C1 segment of cervical spinal cord (tissue), 14 donors: ENCODE measurements around the gene SUGCT.

Source experiments
- DNase-seq, 14 donors: peaks; one replicate each; lab custom pipeline; 2025; lab: John Stamatoyannopoulos, UW

The SUGCT gene

DNA sequence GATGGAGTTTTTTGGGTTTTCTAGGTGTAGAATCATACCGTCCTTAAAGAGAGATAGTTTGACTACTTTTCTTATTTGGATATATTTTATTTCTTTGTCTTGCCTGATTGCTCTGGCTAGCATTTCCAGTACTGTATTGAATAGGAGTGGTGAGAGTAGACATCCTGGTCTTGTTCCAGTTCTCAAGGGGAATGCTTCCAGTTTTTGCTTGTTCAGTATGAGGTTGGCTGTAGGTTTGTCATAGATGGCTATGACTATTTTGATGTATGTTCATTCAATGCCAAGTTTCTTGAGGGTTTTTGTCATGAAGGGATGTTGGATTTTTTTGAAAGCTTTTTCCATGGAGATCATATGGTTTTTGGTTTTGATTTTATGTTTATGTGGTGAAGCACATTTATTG, 676.9 kb downstream of the SUGCT start:
- DNase-seq = no peak

DNA sequence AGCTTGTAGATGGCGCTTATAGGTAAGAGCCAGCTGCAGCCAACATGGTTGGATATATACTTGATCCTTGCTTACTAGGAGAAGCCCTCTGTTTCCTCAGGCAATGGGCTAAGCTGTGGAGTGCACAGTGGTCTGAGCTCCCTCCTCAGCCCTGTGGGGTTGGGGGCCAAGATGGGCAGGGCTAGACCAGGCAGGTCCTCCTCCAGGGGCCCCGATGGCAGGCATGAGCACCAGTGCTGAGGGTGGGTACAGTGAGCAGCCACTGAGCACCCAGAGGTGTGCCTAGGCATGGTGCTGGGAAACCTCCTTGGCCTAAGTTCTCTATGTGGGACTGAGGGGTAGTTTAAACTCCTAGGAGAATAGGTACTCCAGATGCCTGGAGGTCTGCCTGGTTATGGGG, 680.2 kb downstream of the SUGCT start:
- DNase-seq = no peak

DNA sequence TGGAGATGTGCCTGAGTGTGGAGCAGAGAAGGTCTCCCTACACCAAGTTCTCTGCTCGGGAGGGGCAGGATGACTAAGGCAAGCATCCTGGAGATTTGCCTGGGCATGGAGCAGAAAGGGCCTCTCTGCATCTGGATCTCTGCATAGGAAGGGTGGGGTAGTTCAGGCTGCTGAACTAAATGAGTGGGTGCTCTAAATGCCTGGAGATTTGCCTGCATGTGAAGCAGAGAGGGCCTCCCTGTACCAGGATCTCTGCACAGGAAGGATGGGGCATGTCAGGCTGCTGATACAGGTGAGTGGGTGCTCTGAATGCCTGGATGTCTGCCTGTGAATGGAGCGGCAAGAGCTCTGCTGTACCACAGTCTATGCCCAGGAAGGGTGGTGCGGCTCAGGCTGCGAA, 680.7 kb downstream of the SUGCT start:
- DNase-seq = no peak

GRCh38 chr7:40822861-40823260, 688.1 kb downstream of the SUGCT start:
- no peak for DNase-seq

GRCh38 chr7:40824461-40824860, 689.7 kb downstream of the SUGCT start:
- no peak for DNase-seq

- no peak for DNase-seq
Measured at GRCh38 chr7:40826411-40827221, 691.8 kb downstream of the SUGCT start.

- no peak for DNase-seq
Measured at GRCh38 chr7:40827222-40828085, 692.6 kb downstream of the SUGCT start.

DNA sequence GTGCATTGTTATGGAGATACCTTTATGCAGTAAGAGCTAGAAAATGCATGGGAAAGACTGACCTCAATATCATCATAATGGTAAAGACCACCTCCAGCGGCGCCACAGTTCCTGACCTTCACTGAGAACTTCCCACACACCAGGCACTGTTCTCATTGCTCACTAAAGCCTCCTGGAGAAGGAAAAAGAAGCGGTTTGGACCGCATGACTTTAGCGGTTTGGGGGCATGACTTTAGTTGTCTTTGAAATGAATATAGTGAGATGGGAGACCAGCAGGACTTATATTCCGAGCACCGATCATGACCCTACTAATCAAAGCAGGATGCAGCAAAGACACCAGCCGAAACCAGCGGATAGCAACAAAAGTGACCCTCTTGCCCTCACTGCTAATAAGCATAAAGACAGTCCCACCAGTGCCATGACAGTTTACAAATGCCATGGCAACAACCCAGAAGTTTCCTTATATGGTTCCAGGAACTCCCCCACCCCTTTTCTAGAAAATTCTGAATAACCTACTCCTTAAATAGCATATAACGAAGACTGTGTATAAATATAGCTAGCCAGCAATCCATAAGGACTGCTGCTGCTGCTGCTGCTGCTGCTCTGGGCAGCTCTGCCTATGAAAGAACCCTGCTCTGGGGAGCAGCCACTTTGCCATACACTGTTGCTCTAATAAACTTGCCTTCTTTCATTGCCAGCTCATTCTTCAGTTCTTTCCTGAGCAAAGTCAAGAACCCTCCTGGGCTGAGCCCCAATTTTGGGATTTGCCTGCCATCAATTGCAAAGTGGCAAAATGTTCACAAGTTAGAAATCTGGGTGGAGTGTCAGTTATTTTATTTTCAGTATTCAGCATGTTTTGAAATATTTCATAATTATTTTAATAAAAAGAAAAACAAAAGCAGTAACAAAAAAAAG, 694.1 kb downstream of the SUGCT start:
- peak in 2 of 14 donors; percentile 18 to 26 for DNase-seq

DNA sequence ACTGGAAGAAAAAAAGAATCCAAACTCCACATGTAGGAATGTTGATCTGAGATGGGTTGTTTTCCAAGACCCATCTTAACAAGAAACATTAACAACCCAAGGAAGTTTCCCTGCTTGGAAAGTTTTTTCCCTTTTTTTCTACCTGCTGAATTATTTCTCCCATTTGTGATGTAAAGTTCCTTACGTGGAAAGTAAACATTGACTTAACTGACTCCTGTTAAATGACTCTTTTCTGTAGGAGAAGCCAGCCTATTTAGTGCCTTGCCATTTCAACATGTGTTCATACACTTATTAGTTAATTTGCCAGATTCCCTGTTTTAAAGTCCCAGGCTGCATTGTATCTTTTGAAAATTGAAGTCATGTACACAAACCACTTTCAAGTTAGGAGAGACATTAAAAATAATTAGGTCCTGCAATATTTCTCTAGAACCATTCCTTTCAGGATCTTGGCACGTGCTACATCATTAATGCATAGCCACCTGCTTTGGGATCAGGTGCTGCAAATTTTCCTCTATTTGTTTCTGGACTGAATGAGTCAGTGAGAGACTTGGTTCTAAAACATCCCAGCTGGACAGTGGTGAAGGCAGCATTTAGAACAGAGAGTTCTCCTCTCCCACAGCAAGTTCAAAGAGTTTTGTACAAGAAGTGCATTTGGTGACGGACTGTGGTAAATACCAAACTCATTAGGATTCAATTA, 698.5 kb downstream of the SUGCT start:
- no peak for DNase-seq

GRCh38 chr7:40833888-40834234, 699.1 kb downstream of the SUGCT start:
- DNase-seq = no peak

- no peak for DNase-seq
Measured at GRCh38 chr7:40836218-40836617, 701.4 kb downstream of the SUGCT start.

GRCh38 chr7:40839881-40840280, 705.1 kb downstream of the SUGCT start:
- DNase-seq = no peak

DNA sequence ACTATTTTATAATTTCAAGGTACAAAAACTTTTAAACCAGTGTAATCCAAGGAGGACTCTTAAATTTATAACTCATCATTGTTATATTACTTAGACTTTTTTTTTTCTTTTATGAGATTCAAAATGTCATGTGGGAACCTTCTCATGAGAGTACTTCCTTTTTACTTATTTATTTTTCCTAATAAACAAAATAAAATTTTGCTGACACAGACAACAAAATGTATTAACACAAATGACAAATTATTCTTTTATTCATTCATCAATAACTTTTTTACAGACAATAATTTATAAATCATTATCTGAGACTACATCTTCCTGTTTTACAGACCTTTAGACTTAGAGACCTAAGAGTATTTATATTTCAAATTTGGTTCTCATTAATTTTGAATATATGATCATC, 706.2 kb downstream of the SUGCT start:
- no peak for DNase-seq

- DNase-seq = no peak
Measured at GRCh38 chr7:40842641-40843040, 707.8 kb downstream of the SUGCT start.

DNA sequence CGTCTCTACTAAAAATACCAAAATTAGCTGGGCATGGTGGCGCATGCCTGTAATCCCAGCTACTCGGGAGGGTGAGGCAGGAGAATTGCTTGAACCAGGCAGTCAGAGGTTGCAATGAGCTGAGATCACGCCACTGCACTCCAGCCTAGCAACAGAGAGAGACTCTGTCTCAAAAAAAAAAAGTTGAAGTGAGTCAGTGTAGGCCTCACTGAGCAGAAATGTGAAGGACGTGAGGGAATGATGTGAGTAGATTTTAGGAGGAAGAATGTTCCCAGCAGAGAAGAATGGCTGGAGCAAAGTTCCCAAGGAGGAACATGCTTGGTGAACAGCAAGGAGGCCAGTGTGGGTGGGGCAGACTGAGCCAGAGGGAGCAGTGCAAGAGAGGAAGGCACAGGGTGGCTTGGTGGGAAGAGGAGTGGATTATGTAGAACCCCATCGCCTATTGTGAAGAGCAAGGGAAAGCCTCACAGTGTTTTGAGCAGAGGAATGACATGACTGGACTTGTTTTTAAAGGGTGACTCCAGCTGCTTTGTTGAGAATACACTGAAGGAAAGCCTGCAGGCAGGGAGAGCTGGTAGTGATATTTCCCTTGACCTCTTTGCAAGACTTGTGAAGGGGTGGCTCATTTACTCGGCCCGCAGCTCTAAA, 708.7 kb downstream of the SUGCT start:
- no peak for DNase-seq

DNA sequence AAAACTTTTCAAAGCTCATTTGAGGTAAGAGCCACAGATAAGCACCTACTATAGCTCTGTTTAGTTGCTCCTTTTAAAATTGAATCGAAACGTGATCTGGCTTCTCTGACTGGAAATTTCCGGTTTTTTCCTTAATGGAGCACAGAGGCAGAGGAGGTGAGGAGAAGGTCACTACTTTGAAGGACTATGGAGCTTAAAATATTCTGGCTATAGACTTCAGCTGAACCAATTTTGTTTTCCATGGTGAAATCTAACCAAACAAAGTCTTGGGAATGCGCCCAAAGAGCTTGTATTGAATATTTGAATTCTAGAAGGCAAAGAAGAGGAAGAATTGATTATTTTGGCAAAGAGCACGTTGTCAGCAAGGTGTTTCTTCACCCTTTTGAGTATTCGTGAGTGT, 711.1 kb downstream of the SUGCT start:
- DNase-seq = no peak

- DNase-seq = no peak
Measured at GRCh38 chr7:40847921-40848320, 713.1 kb downstream of the SUGCT start.

DNA sequence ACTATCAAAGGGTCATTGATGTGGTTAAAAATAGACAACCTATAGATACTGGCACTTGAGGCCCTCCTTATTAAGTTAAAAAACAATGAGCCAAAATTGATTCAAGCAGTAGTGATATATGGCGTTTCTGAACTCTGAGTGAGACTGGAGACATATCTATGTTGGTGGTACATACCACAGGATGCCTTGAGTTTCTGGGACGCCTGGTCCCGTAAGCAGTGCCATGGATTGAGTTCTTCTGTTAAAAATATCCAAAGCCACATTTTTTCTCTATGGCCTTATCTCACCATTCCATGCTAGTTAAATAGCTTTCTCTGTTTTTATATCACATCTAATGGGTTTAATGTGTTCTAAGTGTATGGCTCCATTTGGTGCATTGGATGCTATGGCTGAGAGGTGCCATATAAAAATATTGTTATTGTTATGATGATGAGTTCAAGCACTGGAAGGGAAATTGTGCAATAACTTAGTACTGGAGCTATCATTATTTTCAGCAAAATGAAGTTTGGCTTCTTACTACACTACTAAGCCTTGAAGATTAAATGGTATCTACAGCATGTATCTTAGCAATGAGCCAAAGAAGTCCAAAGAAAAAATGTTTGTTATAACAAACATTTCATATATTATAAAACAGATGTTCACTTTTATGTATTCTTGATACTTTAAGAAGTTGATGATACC, 713.9 kb downstream of the SUGCT start:
- no peak for DNase-seq

DNA sequence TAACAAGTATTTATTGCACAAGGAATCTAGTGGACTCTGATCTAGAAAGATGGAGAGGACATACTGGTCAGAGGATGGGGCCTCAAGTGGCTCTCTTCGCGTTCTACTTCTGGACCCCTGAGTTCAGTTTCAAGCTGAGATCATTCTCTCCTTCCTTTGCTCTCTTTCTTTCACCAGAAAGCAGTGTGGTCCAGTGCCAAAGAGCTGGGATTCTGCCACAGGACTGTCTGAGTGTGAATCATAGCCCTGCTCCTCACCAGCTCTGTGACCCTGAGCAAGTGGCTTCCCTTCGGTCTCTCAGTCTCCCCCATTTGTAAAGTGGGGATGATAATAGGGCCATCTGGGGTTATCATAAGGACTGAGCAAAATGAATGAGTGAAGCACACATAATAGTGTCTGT, 715.2 kb downstream of the SUGCT start:
- no peak for DNase-seq

- DNase-seq = no peak
Measured at GRCh38 chr7:40851001-40851400, 716.2 kb downstream of the SUGCT start.
